Measurements from ENCODE around the gene LBX1. TPM values are rescaled to one million over a fixed set of nuclear protein-coding genes. Genes with fewer than 3 reads are reported as not detected.
"Not testable (repeated sequence)": the region's sequence is repeated elsewhere in the genome, so short reads cannot be mapped to it uniquely, and the experiment has no call there.

Gene LBX1
- total RNA-seq, 1 donor from 2014 or later = not detected

DNA sequence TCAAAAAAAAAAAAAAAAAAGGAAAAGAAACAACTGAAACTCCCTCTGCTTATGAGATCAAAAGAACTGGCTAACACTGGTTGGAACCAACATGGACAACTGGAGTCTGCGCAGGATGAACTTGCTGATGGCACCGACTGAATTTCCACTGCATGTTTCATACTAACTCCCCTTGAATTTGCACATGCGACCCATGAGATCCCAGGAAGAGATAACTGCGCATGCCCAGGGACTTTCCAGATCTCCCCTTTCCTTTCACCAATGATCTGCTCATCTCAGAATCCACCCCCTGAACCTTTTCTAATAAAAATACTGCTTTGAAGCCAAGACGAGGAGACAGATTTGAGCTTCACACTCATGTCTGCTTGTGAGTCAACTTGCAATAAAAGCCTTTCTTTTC, 20.7 kb downstream of the LBX1 start:
- DNase-seq (ENCODE audit: low read depth) = no peak

DNA sequence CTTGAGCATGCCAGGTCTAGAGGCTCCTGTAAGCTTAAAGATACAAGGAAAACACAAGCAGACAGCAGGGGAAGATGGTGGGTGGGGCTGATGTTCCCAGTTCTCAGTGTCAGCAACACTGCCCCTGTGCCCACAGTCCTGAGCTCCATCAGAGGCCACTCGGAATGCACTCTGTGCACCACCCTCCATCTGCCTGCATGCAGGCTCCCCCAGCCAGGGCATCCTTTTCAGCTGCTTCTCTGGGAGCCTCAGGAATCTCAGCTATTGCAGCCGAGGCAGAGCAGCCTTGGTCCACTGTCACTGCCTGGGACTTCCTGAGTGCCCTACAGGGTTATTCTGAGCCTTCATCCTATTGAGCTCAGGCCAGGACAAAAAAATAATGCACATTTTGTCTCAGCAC, 22.2 kb downstream of the LBX1 start:
- no peak for DNase-seq (ENCODE audit: low read depth)

DNA sequence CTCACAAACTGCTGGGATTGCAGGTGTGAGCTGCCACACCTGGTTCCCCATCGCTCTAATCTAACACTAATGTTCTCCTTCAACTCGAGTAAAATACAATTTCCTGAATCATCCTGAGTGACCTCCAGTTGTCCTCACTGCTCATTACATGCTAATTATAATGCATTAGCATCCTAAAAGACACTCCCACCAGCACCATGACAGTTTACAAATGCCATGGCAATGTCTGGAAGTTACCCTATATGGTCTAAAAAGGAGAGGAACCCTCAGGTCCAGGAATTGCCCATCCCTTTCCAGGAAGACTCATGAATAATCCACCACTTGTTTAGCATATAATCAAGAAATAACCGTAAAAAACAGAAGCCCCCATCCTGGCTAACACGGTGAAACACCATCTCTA, 26.6 kb downstream of the LBX1 start:
- not testable (repeated sequence) for DNase-seq (ENCODE audit: low read depth)

DNA sequence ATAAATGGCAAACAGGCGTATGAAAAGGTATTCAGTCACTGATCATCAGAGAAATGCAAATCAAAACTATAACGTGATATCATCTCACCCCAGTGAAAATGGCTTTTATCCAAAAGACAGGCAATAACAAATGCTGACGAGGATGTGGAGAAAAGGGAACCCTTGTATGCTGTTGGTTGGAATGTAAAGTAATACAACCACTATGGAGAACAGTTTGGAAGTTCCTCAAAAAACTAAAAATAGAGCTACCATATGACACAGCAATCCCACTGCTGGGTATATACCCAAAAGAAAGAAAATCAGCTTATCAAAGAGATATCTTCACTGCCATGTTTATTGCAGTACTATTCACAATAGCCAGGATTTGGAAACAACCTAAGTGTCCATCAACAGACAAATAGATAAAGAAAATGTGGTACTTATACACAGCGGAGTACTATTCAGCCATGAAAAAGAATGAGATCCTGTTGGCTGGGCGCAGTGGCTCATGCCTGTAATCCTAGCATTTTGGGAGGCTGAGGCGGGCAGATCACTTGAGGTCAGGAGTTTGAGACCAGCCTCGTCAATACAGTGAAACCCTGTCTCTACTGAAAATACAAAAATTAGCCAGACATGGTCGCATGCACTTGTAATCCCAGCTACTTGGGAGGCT, 30.8 kb downstream of the LBX1 start:
- not testable (repeated sequence) for DNase-seq (ENCODE audit: low read depth)

DNA sequence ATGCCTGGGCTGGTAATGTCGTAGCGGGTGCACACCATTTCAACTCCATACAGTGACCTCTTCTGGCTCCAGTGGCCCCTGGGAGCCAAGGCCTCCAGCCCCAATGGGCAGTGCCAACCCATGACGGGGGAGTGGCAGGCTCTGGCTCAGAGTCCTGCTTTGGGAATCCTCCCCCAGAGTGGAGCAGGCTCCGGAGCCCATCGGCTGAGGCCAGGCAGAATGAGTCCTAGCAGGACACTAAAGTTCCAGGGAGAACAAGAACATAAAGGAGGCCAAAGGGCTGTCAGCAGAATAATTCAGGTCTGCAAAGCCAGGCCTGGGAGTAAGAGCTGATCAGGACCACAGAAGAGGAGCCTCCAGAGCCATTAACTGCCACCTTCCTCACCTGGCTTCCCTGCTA, 33.3 kb downstream of the LBX1 start:
- DNase-seq (ENCODE audit: low read depth) = no peak

DNA sequence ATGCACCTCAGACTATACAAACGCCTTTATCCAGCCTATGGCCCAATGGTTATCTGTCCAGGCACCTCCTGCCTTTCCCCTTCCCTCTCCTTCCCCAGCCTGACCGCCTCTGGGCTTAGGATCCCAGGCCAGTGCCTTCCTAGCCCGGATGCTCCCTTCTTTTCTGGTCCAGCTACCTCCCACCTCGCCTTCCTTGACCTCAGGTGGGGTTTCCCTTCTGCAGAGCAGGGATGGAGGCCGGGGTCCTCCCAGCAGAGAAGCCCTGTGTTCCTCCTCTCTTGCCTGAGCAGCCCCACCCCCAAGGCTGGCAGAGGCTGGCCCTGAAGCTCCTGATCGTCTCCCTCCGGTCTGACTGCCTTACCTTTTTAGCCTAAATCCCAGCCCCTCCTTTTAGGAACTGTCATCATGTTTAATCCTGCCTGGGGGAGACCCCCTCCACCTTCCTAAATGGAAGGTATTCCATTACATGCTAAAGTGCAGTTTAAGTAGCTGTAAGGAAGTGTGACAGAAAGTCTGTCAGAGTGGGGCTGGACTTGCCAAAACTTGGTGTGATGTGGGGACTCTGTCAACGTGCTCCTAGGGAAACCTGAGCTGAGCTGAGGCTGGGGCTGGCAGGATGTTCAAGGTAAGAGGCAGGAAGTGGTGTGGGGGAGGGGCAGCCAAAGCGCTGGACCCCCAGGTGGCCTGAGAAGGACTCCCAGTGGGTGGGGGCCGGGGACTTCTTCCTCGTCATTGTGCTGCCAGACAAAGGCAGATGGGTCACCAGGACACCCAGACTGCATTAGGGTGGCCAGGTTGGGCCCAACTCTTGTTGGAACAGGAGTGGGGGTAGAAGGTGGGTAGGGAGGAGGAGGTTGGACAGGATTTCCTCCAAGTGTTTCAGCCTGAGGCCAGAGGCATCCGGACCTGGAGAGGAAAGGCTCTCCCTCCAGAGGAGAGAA, 39.5 kb downstream of the LBX1 start:
- no peak for DNase-seq (ENCODE audit: low read depth)

DNA sequence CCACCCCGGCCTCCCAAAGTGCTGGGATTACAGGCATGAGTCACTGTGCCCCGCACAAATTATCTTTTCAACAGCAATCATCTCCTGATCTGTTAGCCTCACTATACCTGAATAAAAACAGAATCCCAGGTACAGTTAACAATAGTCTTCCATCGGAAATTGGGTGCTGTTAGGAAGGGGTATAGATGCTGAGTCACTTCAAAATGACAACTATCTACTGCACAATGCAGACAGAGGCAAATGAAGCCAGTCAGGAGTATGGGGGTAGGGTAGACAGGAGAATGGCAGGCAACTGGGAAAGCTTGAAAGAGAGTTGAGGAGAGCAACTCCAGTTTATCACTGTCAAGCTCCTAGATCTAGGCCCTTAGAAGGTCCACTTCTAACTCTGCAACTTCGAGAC, 40.3 kb downstream of the LBX1 start:
- DNase-seq (ENCODE audit: low read depth) = no peak

DNA sequence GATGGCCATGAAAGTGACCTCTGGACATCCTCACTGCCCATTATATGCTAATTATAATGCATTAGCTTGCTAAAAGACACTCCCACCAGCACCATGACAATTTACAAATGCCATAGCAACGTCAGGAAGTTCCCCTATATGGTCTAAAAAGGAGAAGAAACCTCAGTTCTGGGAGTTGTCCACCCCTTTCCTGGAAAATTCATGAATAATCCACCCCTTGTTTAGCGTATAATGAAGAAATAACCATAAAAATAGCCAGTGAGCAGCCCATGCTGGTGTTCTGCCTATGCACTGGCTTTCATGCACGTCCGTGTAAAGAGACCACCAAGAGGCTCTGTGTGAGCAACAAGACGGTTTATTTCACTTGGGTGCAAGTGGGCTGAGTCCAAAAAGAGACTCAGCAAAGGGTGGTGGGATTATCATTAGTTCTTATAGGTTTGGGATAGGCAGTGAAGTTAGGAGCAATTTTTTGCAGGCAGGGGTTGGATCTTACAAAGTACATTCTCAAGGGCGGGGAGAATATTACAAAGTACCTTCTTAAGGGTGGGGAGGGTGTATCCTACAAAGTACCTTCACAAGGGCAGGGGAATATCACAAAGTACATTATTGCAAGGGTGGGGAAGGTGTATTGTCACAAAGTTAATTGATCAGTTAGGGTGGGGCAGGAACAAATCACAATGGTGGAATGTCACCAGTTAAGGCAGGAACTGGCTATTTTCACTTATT, 45.6 kb downstream of the LBX1 start:
- DNase-seq (ENCODE audit: low read depth) = no peak

DNA sequence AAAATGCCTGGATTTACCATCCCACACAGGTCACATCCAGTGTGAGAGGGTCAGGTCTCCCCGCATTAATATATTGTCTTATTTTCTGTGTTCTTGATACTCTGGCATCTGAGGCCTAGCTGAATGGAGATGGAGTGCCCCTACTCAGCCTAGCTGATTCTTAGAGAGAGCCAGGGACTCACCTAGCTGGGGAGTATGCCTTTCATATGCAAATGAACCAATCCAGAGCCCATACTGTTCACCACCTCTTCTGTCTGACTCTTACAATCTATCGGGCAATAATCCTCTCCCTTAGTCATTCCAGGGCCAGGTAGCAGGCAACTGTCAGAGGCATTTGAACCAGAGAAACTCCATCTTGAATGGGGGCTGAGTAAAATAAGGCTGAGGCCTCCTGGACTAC, 46.3 kb downstream of the LBX1 start:
- DNase-seq (ENCODE audit: low read depth) = no peak

Other genes with a start within 250 kb of the LBX1 start
- 43.2 and 54.9 TPM in 2 replicates for gene MRPL43, start 242.0 kb downstream of the LBX1 start, total RNA-seq
- 8.7 and 16.8 TPM in 2 replicates for gene TWNK, start 241.9 kb downstream of the LBX1 start, total RNA-seq
- 72.9 and 77.3 TPM in 2 replicates for gene LZTS2, start 229.7 kb downstream of the LBX1 start, total RNA-seq
- 1.3 and 4.7 TPM in 2 replicates for gene PDZD7, start 198.3 kb downstream of the LBX1 start, total RNA-seq
- 35.8 and 40.9 TPM in 2 replicates for gene SFXN3, start 198.2 kb downstream of the LBX1 start, total RNA-seq
- 1.0 and 1.1 TPM in 2 replicates for gene KAZALD1, start 167.5 kb downstream of the LBX1 start, total RNA-seq
- not detected in 2 replicates for gene TLX1, start 98.2 kb downstream of the LBX1 start, total RNA-seq
- gene BTRC, start 124.7 kb upstream of the LBX1 start, total RNA-seq = 4.7 and 19.6 TPM in 2 replicates

Measured in renal cortical epithelial cell (primary cell).